Brain microvascular endothelial cell (primary cell): ENCODE data around the gene ALK.
"Not testable (repeated sequence)": the region's sequence is repeated elsewhere in the genome, so short reads cannot be mapped to it uniquely, and the experiment has no call there.

Experiments used
- DNase-seq: peaks from one replicate; pipeline ENCODE4 v3.0.0-alpha.2; 2020
- H3K27ac ChIP-seq: fragments of 250-450 bp; sonication (Bioruptor Pico); 2 replicates; pipeline ENCODE4 v1.5.1; 2020; ENCODE audit warnings: mild to moderate bottlenecking, moderate library complexity
- H3K27me3 ChIP-seq: fragments of 250-450 bp; sonication (Bioruptor Pico); replicated peaks from 2 replicates; pipeline ENCODE4 v1.5.1; 2020; ENCODE audit warnings: mild to moderate bottlenecking
- H3K36me3 ChIP-seq: fragments of 250-450 bp; sonication (Bioruptor Pico); replicated peaks from 2 replicates; pipeline ENCODE4 v1.5.1; 2020; ENCODE audit warnings: mild to moderate bottlenecking
- H3K4me3 ChIP-seq: 2 replicates; pipeline ENCODE4 v1.5.1; 2011; ENCODE audit warnings: low read depth, mild to moderate bottlenecking, control low read depth, low read length, moderate library complexity
- in situ Hi-C: cut with HindIII; loops from 2 replicates; pipeline ENCODE4 v1.10.0; 2017; ENCODE audit warnings: low sequenced_read_pairs, low pct_ligation_motif_present
- TF ChIP-seq, protein P1 (sequence below): IDR thresholded peaks from 2 replicates; pipeline ENCODE4 v1.5.1; 2011; ENCODE audit warnings: low read depth, mild to moderate bottlenecking, moderate library complexity, low read length, control low read depth, inconsistent platforms; ENCODE audit errors: missing control alignments

ALK gene

DNA sequence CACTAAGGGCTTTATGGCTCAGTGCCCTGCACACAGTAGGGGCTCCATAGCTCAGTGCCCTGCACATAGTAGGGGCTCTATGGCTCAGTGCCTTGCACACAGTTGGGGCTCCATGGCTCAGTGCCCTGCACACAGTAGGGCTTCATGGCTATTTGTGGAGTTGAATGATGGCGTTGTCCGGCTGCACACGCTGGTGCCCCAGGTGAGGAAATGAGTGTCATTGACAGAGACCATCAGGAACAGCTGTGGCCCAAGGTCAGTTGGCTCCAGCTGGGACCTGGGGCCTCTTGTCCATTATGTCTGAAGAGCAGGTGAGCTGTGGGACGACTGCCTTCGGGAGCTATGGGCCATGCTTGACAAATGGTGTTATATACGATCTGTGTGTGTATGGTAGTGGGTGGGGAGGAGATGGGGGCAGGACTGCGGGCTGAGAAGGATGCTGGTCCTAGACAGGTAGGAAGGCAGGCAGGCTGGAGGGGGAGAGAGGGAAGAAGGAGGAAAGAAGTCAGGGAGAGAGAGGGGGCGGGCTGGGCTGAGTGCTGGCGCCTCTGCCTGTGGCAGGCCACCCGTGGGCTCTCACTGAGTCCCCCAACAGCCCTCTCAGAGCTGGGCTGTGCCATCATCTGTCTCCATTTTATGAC is 675.5 kb downstream of the ALK start:
- no peak overlapping the region for H3K4me3 ChIP-seq
- TF ChIP-seq, protein P1, sequence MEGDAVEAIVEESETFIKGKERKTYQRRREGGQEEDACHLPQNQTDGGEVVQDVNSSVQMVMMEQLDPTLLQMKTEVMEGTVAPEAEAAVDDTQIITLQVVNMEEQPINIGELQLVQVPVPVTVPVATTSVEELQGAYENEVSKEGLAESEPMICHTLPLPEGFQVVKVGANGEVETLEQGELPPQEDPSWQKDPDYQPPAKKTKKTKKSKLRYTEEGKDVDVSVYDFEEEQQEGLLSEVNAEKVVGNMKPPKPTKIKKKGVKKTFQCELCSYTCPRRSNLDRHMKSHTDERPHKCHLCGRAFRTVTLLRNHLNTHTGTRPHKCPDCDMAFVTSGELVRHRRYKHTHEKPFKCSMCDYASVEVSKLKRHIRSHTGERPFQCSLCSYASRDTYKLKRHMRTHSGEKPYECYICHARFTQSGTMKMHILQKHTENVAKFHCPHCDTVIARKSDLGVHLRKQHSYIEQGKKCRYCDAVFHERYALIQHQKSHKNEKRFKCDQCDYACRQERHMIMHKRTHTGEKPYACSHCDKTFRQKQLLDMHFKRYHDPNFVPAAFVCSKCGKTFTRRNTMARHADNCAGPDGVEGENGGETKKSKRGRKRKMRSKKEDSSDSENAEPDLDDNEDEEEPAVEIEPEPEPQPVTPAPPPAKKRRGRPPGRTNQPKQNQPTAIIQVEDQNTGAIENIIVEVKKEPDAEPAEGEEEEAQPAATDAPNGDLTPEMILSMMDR: no peak
- DNase-seq: no peak
- no peaks in the 10 kb centered on the region for H3K27me3 ChIP-seq
- no peak overlapping the region for H3K27ac ChIP-seq
- H3K36me3 ChIP-seq: no peaks in the 10 kb centered on the region
- in situ Hi-C loops: no loop called here

DNA sequence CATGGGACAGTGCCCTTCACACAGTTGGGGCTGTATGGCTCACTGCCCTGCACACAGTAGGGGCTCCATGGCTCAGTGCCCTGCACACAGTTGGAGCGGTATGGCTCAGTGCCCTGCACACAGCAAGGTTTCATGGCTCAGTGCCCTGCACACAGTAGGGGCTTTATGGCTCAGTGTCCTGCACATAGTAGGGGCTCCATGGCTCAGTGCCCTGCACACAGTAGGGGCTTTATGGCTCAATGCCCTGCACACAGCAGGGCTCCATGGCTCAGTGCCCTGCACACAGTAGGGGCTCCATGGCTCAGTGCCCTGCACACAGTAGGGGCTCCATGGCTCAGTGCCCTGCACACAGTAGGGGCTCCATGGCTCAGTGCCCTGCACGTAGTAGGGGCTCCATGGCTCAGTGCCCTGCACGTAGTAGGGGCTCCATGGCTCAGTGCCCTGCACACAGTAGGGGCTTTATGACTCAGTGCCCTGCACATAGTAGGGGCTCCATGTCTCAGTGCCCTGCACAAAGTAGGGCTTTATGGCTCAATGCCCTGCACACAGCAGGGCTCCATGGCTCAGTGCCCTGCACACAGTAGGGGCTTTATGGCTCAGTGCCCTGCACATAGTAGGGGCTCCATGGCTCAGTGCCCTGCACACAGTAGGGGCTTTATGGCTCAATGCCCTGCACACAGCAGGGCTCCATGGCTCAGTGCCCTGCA is 676.2 kb downstream of the ALK start:
- H3K27me3 ChIP-seq, H3K27ac ChIP-seq, H3K4me3 ChIP-seq, in situ Hi-C loops, DNase-seq, H3K36me3 ChIP-seq: not testable (repeated sequence)

DNA sequence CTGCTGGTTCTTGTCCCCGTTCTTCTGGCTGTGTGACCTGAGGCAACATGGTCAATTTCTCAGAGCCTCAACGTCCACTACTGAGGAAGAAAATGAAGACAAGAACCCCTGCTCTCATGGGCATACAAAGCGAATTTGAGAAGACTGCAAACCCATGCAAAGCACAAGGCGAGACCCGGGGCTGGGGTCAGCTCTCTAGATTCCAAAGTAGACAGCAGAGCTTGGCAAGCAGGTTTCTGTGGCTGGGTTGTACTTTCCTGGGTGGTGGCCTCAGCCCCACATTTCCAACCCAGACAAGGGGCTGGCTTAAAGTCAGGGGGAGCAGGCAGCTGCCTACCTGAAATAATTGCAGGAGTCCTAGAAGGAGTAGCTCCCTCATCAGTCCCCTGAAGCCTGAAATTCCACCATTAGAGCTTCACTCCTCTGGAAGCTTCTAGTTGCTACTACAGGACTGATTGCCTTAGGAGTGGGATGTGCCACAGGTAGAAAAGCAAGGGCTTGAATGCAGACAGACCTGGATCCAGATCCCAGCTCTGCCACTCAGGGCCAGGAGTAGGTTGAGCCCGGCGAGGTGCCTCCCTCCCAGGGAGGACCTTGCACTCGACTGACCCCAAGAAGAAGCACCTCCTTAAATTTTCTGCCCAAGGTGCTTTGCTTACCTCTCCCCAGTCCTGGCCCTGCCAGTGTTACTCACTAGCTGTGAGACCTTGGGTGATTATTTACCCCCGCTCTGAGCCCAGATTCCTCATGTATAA is 678.6 kb downstream of the ALK start:
- Histone ChIP-seq H3K27ac (no peak overlapping the region), H3K4me3 (no peak overlapping the region), H3K36me3 (no peaks in the 10 kb centered on the region), H3K27me3 (no peaks in the 10 kb centered on the region)
- in situ Hi-C loops: no loop called here
- TF ChIP-seq, protein P1: no peak
- no peak for DNase-seq

DNA sequence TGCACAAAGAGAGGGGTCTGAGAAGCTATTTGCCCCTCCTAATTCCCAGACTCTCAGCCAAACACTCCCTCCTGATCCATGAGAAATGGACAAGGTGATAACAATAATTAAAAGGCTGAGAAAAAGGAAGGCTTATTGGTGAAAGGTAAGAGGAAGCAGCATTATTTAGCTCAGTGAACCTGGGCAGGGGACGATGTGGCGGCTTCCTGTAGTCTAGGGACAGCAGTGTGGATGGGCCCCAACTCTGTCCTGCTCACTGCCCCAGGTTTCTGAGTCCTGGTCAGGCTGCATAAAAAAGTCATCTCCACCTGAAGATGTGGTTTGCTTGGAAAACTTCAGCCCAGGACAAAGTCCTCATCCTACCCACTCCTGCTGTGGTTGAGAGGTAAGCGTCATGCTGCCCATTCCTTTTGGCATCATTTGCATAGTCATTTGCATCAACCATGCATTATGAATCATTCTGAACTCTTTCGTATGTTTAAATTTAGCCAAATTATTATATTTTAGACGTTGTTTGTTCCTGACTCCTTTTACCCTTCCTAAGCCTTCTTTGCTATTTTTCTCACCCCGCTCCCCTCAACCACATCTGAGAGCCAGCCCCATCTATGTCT is 679.3 kb downstream of the ALK start:
- no peak for DNase-seq
- Histone ChIP-seq H3K27ac (no peak overlapping the region), H3K27me3 (no peaks in the 10 kb centered on the region), H3K4me3 (no peak overlapping the region), H3K36me3 (no peaks in the 10 kb centered on the region)
- in situ Hi-C loops: no loop called here
- TF ChIP-seq, protein P1: no peak

DNA sequence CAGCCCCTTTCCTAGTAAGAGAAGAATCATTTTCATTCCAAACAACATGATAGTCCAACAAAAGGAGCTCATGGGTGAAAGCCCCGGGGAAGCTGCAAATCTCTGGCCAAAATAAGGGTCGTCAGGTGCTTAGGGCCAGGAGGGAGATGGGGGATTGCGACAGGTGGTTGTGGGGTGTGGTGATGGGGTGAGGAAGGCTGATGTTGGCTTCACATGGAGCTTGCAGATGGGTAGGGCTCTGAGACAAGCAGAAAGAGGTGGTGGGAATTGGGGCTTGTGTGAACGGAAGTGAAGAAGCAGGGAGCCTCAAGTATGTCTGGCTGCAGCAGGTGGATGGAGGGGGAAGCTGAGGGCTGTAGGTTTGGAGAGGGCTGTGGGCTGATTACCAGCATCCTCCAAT is 680.0 kb downstream of the ALK start:
- Histone ChIP-seq H3K4me3 (no peak overlapping the region), H3K27me3 (no peaks in the 10 kb centered on the region), H3K27ac (no peak overlapping the region), H3K36me3 (no peaks in the 10 kb centered on the region)
- TF ChIP-seq, protein P1: no peak
- in situ Hi-C loops: no loop called here
- no peak for DNase-seq

DNA sequence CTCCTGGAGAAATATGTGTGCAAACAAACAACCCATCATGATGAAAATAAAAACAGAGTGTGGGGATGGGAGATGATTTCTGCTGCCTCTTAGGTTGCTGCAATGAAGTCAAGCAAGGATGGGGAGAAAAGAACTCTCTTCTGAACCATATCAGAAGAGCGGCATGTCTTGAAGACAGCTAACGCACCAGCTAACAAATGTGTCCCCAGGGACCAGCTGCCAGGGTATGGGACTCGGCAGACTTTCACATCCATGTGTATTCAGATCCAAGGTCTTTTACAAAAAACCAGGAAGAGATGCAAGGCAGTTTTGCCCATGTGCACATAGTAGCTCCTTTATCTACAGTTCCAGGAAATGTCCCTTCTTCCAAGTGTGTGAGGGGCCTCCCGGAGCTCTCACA is 680.8 kb downstream of the ALK start:
- Histone ChIP-seq H3K27ac (no peak overlapping the region), H3K27me3 (no peaks in the 10 kb centered on the region), H3K36me3 (no peaks in the 10 kb centered on the region), H3K4me3 (no peak overlapping the region)
- TF ChIP-seq, protein P1: no peak
- in situ Hi-C loops: no loop called here
- no peak for DNase-seq
